Panc1 (cell line): ENCODE data around the gene RRAS2. TPM values are rescaled to one million over a fixed set of nuclear protein-coding genes. Genes with fewer than 3 reads are reported as not detected.

Source experiments
- ATAC-seq: fragments of 200-7000 bp; cut with Tn5 transposase; 2 replicates; pipeline ENCODE4 v1.9.1; 2020; ENCODE audit warnings: mild to moderate bottlenecking, moderate library complexity
- BruUV-seq: library from RNA; stranded (reverse); fragments of 400-500 nt; replicated peaks from 2 replicates; lab custom pipeline; 2021; lab: Mats Ljungman, UMichigan
- CTCF ChIA-PET: fragments of 300-600 bp; sonication (Branson Sonifier 250); formaldehyde crosslinking; loops from one replicate; lab custom pipeline; 2022; ENCODE audit warnings: antibody characterized with exemption; lab: Charles Lee
- POLR2A ChIA-PET: fragments of 300-600 bp; sonication (Branson Sonifier 250); formaldehyde crosslinking; loops from one replicate; lab custom pipeline; 2022; ENCODE audit warnings: antibody characterized with exemption; lab: Charles Lee
- DNase-seq: peaks from one replicate; pipeline ENCODE4 v3.0.0-alpha.2; 2010; ENCODE audit warnings: low read depth, low spot score
- H3K27ac ChIP-seq: 2 replicates; pipeline ENCODE4 v1.5.1; 2011; ENCODE audit warnings: mild to moderate bottlenecking, low read length, inconsistent platforms
- H3K27me3 ChIP-seq: fragments of 200-500 bp; sonication (Bioruptor generic); 2 replicates; pipeline ENCODE4 v1.6.0; 2014; ENCODE audit warnings: low read length, inconsistent platforms; ENCODE audit not compliant: control insufficient read depth, insufficient read depth
- H3K36me3 ChIP-seq: fragments of 200-500 bp; sonication (Bioruptor generic); 2 replicates; pipeline ENCODE4 v1.5.1; 2014; ENCODE audit warnings: inconsistent platforms, mild to moderate bottlenecking, low read length, moderate library complexity; ENCODE audit not compliant: control insufficient read depth, insufficient read depth
- H3K4me1 ChIP-seq: 2 replicates; pipeline ENCODE4 v1.5.1; 2011; ENCODE audit warnings: inconsistent platforms, mild to moderate bottlenecking, low read length, moderate library complexity; ENCODE audit not compliant: control insufficient read depth, insufficient read depth
- H3K4me3 ChIP-seq, 2 experiments: 2 replicates each; pipeline ENCODE4 v1.5.1; 2011 to 2012; ENCODE audit warnings: low read depth in 2 of 2, low read length in 2 of 2, mild to moderate bottlenecking in 2 of 2, inconsistent platforms in 1 of 2, moderate library complexity in 1 of 2
- H3K9me3 ChIP-seq: fragments of 200-500 bp; sonication (Bioruptor generic); 2 replicates; pipeline ENCODE4 v1.5.1; 2014; ENCODE audit warnings: low read depth, mild to moderate bottlenecking, inconsistent platforms, low read length, moderate library complexity; ENCODE audit not compliant: control insufficient read depth, insufficient read depth
- POLR2AphosphoS5 ChIP-seq: IDR thresholded peaks from 2 replicates; pipeline ENCODE4 v1.6.1; 2012; ENCODE audit warnings: mild to moderate bottlenecking, low read depth, low read length, moderate library complexity
- SIN3A ChIP-seq: IDR thresholded peaks from 2 replicates; pipeline ENCODE4 v1.6.1; 2012; ENCODE audit warnings: low read depth, mild to moderate bottlenecking, low read length, moderate library complexity, borderline replicate concordance; ENCODE audit not compliant: insufficient read depth
- TCF7L2 ChIP-seq: IDR thresholded peaks from 2 replicates; pipeline ENCODE4 v1.6.1; 2011; ENCODE audit warnings: mild to moderate bottlenecking, low read depth, low read length, inconsistent platforms
- in situ Hi-C: cut with HindIII; loops from 2 replicates; pipeline ENCODE4 v1.10.0; 2016; ENCODE audit warnings: low sequenced_read_pairs, low pct_unique_long_range_greater_than_20kb
- intact Hi-C: fragments of 100-400 bp; cut with micrococcal nuclease; formaldehyde crosslinking; loops from one replicate; pipeline ENCODE4 v1.10.0; 2022; ENCODE audit not compliant: unreplicated experiment
- total RNA-seq: library from RNA; stranded (reverse); gene quantifications from one replicate; pipeline ENCODE4 v1.2.1, GENCODE V29; 2021; ENCODE audit not compliant: unreplicated experiment
- TF ChIP-seq, protein P1 (sequence below): fragments of 450-650 bp; IDR thresholded peaks from 2 replicates; pipeline ENCODE4 v1.5.1; 2017; ENCODE audit warnings: mild to moderate bottlenecking
- TF ChIP-seq, protein P2 (sequence below), 2 experiments: IDR thresholded peaks; 2 replicates each; pipeline ENCODE4 v1.6.1; 2011 to 2012; ENCODE audit warnings: low read depth in 2 of 2, control low read depth in 1 of 2, low read length in 1 of 2, mild to moderate bottlenecking in 1 of 2, moderate library complexity in 1 of 2; ENCODE audit not compliant: insufficient read depth in 1 of 2

RRAS2 gene
- total RNA-seq, 1 experiment from 2014 or later, result 58.4 TPM

DNA sequence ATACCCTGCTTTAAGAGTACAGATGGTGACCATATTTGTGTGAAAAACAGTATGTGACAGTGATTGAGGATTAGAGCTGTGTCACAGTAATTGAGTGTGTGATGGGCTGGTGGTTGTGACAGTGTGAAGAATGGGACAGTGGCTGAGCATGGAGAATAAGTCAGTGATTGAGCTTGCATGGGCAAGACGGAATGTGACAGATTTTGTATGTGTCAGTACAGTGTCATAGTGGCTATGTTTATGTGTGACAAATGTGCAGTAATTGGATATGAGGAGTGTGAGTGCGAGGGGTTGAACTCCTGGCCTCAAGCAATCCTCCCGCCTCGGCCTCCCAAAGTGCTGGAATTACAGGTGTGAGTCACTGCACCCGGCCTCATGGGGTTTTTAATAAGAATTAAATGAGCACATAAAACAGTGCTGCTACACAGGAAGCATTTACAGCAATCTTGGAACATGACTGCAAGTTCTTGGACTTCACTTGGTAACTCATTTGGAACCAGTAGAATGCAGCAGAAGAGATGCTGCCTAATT is 583 bp upstream of the RRAS2 start:
- TF ChIP-seq, protein P1, sequence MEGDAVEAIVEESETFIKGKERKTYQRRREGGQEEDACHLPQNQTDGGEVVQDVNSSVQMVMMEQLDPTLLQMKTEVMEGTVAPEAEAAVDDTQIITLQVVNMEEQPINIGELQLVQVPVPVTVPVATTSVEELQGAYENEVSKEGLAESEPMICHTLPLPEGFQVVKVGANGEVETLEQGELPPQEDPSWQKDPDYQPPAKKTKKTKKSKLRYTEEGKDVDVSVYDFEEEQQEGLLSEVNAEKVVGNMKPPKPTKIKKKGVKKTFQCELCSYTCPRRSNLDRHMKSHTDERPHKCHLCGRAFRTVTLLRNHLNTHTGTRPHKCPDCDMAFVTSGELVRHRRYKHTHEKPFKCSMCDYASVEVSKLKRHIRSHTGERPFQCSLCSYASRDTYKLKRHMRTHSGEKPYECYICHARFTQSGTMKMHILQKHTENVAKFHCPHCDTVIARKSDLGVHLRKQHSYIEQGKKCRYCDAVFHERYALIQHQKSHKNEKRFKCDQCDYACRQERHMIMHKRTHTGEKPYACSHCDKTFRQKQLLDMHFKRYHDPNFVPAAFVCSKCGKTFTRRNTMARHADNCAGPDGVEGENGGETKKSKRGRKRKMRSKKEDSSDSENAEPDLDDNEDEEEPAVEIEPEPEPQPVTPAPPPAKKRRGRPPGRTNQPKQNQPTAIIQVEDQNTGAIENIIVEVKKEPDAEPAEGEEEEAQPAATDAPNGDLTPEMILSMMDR, result no peak
- TF ChIP-seq, protein P2, sequence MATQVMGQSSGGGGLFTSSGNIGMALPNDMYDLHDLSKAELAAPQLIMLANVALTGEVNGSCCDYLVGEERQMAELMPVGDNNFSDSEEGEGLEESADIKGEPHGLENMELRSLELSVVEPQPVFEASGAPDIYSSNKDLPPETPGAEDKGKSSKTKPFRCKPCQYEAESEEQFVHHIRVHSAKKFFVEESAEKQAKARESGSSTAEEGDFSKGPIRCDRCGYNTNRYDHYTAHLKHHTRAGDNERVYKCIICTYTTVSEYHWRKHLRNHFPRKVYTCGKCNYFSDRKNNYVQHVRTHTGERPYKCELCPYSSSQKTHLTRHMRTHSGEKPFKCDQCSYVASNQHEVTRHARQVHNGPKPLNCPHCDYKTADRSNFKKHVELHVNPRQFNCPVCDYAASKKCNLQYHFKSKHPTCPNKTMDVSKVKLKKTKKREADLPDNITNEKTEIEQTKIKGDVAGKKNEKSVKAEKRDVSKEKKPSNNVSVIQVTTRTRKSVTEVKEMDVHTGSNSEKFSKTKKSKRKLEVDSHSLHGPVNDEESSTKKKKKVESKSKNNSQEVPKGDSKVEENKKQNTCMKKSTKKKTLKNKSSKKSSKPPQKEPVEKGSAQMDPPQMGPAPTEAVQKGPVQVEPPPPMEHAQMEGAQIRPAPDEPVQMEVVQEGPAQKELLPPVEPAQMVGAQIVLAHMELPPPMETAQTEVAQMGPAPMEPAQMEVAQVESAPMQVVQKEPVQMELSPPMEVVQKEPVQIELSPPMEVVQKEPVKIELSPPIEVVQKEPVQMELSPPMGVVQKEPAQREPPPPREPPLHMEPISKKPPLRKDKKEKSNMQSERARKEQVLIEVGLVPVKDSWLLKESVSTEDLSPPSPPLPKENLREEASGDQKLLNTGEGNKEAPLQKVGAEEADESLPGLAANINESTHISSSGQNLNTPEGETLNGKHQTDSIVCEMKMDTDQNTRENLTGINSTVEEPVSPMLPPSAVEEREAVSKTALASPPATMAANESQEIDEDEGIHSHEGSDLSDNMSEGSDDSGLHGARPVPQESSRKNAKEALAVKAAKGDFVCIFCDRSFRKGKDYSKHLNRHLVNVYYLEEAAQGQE (IDR thresholded peaks at IDR 0.05; ENCODE audit: insufficient read depth in 1 of 2, low read depth in 2 of 2, low read length in 1 of 2), result no peak
- TF ChIP-seq POLR2AphosphoS5 (no peak), TCF7L2 (no peak), SIN3A (no peak)
- in situ Hi-C loops (no loop called here), intact Hi-C loops (no loop called here)
- Histone ChIP-seq H3K9me3 (no peaks in the 10 kb centered on the region), H3K27ac (no peak overlapping the region), H3K4me3 (peak overlapping the region; percentile 68 to 76), H3K27me3 (no peaks in the 10 kb centered on the region), H3K4me1 (peaks cover 2% of the 10 kb centered on the region; the same call in 1 of the 2 replicates), H3K36me3 (no peaks in the 10 kb centered on the region; the same call in 1 of the 2 replicates)
- CTCF ChIA-PET, result no interaction called here
- POLR2A ChIA-PET, result no interaction called here
- DNase-seq (no peak), ATAC-seq (no peak)
- BruUV-seq, result TSS peak; percentile 78

DNA sequence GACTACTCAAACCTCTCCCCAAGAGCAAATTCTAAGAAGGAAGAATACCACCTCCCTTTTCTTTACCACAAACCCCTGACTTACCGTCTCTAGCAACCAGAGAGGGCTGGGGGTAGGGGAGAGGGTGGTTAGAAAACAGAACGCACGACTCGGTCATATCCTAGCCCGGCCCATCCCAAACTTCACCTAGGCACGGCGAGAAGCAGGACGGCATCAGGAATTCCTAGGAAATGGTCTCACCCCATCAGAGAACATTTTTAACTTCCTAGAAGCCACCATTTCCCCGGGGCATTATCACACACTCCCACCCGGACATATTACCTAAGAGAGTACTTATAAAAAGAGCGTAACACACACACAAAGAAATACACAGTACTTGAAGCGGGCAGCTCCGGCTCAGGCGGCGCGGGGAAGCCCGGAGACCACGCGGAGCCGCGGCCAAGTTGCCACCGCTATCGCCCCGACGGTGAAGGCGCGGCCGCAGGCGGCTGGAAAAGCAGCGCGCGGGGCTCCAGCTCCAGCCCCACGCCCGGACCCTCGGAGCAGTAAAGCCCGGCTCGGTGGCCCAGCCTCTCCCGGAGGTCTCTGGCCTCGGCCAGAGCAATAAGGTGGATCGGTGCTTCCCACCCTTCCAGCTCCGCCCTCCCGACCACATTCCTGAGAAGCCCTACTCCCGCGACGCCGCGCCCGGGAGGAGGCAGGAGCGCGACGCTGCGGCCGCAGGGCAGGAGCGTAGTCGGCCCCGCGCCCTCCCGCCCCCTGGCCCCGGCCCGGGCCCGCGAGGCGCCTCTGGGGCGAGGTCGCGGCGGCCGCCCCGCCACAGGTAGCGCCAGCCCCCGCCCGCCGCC is 878 bp downstream of the RRAS2 start:
- no peak for TF ChIP-seq SIN3A
- TF ChIP-seq, protein P1, result no peak
- TF ChIP-seq, protein P2 (IDR thresholded peaks at IDR 0.05; ENCODE audit: insufficient read depth in 1 of 2, low read depth in 2 of 2, low read length in 1 of 2), result no peak
- intact Hi-C loops (no loop called here), in situ Hi-C loops (no loop called here)
- DNase-seq (no peak), ATAC-seq (peak; percentile 93)
- no peaks in the 10 kb centered on the region; the same call in 1 of the 2 replicates for H3K36me3 ChIP-seq
- H3K4me3 ChIP-seq, result peak overlapping the region; percentile 68 to 76
- no peaks in the 10 kb centered on the region for H3K9me3 ChIP-seq
- no TSS peak for BruUV-seq
- ChIA-PET POLR2A (interaction anchor here (0.6 to 1.2 kb wide), 2 partner anchors 9 to 1516 kb away, joined by 4 to 7 read pairs; no protein-coding TSS in a partner anchor), CTCF (interaction anchor here (0.6 to 1.2 kb wide), 2 partner anchors 50 to 59 kb away, joined by 3 to 4 read pairs; no protein-coding TSS in a partner anchor)
- peak overlapping the region; percentile 86 for H3K27ac ChIP-seq
- H3K4me1 ChIP-seq, result peaks cover 2% of the 10 kb centered on the region; the same call in 1 of the 2 replicates
- no peaks in the 10 kb centered on the region for H3K27me3 ChIP-seq
